K562 (cell line): ENCODE measurements around the gene HDAC9. TPM values are rescaled to one million over a fixed set of nuclear protein-coding genes. Genes with fewer than 3 reads are reported as not detected.

Source experiments
- ATAC-seq: fragments of 200-7000 bp; cut with Tn5 transposase; 3 replicates; pipeline ENCODE4 v1.9.1; 2020; ENCODE audit warnings: moderate library complexity
- BruUV-seq: library from RNA; stranded (reverse); fragments of 400-500 nt; replicated peaks from 2 replicates; lab custom pipeline; 2021; lab: Mats Ljungman, UMichigan
- CTCF ChIA-PET: fragments of 300-600 bp; formaldehyde crosslinking; extraction: SDS; loops from one replicate; lab custom pipeline; 2021; ENCODE audit warnings: low intra/inter-chr PET ratio; lab: Yijun Ruan, JAX
- POLR2A ChIA-PET: fragments of 300-600, 350-650 bp; sonication (Branson Sonifier 250); formaldehyde crosslinking; extraction: SDS; loops from one replicate; lab custom pipeline; 2021; ENCODE audit warnings: antibody characterized with exemption, inconsistent platforms; lab: Yijun Ruan, JAX
- DNase-seq, 4 experiments: peaks; one replicate each; pipeline versions ENCODE4 v3.0.0 to v3.0.0-alpha.2; 2011 to 2018; ENCODE audit warnings: low spot score in 3 of 4, mixed read lengths in 3 of 4; ENCODE audit errors: extremely low read depth in 1 of 4
- FAIRE-seq: peaks from 2 replicates; lab custom pipeline; 2011; peaks lifted over from hg19 to GRCh38; lab: Jason Lieb, UNC
- H2AFZ ChIP-seq: 2 replicates; pipeline ENCODE4 v1.6.0; 2011; ENCODE audit warnings: low read depth, low read length, control low read depth, inconsistent platforms
- H3K27ac ChIP-seq: fragments of 200-600 bp; 3 replicates; pipeline ENCODE4 v1.8.0; 2011; ENCODE audit warnings: low read depth, mild to moderate bottlenecking, control low read depth, inconsistent platforms, low read length, moderate library complexity, mixed read lengths; ENCODE audit errors: extremely low read depth
- H3K27me3 ChIP-seq, 2 experiments: fragments of 300-600 bp in 1 of 2; 2 replicates in 1 of 2; 3 replicates in 1 of 2; pipeline versions ENCODE4 v1.6.0 to v1.8.0; 2011; ENCODE audit warnings: inconsistent platforms in 2 of 2, low read length in 2 of 2, mild to moderate bottlenecking in 1 of 2, mixed read lengths in 1 of 2, moderate library complexity in 1 of 2; ENCODE audit not compliant: control insufficient read depth in 2 of 2, insufficient read depth in 2 of 2
- H3K36me3 ChIP-seq: fragments of 300-600 bp; 3 replicates; pipeline ENCODE4 v1.8.0; 2011; ENCODE audit warnings: mild to moderate bottlenecking, low read length, inconsistent platforms; ENCODE audit not compliant: control insufficient read depth, insufficient read depth
- H3K4me1 ChIP-seq, 2 experiments: fragments of 200-600 bp in 1 of 2; replicated peaks in 1 of 2; 2 replicates in 1 of 2; 3 replicates in 1 of 2; pipeline versions ENCODE4 v1.5.1 to v1.8.0; 2011; ENCODE audit warnings: inconsistent platforms in 2 of 2, low read length in 2 of 2, mild to moderate bottlenecking in 1 of 2, mixed read lengths in 1 of 2, moderate library complexity in 1 of 2; ENCODE audit not compliant: control insufficient read depth in 2 of 2, insufficient read depth in 2 of 2
- H3K4me2 ChIP-seq: 2 replicates; pipeline ENCODE4 v1.6.1; 2011; ENCODE audit warnings: low read length, control low read depth, inconsistent platforms, mixed read lengths; ENCODE audit not compliant: insufficient read depth
- H3K4me3 ChIP-seq: fragments of 200-600 bp; sonication (generic), shearing (Covaris generic); 2 replicates; pipeline ENCODE4 v1.5.1; 2016; ENCODE audit warnings: control low read depth, inconsistent platforms
- H3K79me2 ChIP-seq: fragments of 200-600 bp; 3 replicates; pipeline ENCODE4 v1.8.0; 2011; ENCODE audit warnings: low read length, inconsistent platforms; ENCODE audit not compliant: control insufficient read depth, insufficient read depth
- H3K9ac ChIP-seq, 2 experiments: 2 replicates each; pipeline versions ENCODE4 v1.6.0 to v1.6.1; 2011; ENCODE audit warnings: low read depth in 2 of 2, low read length in 2 of 2, control low read depth in 1 of 2, inconsistent platforms in 1 of 2, mild to moderate bottlenecking in 1 of 2, mixed read lengths in 1 of 2; ENCODE audit not compliant: insufficient read depth in 1 of 2
- H3K9me1 ChIP-seq: one replicate; pipeline ENCODE4 v1.6.0; 2011; ENCODE audit warnings: inconsistent platforms, mild to moderate bottlenecking, low read length, moderate library complexity; ENCODE audit not compliant: control insufficient read depth, insufficient read depth
- H3K9me3 ChIP-seq: replicated peaks from 2 replicates; pipeline ENCODE4 v1.5.1; 2011; ENCODE audit warnings: low read depth, low read length, inconsistent platforms; ENCODE audit not compliant: control insufficient read depth, insufficient read depth
- H4K20me1 ChIP-seq: replicated peaks from 2 replicates; pipeline ENCODE4 v1.6.1; 2011; ENCODE audit warnings: low read length, inconsistent platforms, mixed read lengths; ENCODE audit not compliant: control insufficient read depth, insufficient read depth
- CCNT2 ChIP-seq: IDR thresholded peaks from 2 replicates; pipeline ENCODE4 v1.6.1; 2011; ENCODE audit warnings: borderline replicate concordance, low read depth, mild to moderate bottlenecking, moderate library complexity, mixed read lengths, low read length; ENCODE audit not compliant: insufficient read length; ENCODE audit errors: extremely low read depth
- FOSL1 ChIP-seq: fragments of 200-800 bp; sonication (Bioruptor generic); conservative IDR thresholded peaks from 2 replicates; pipeline ENCODE4 v1.6.1; 2016; ENCODE audit warnings: missing genetic modification characterization, missing compliant biosample characterization
- NKRF ChIP-seq: fragments of 450-650 bp; IDR thresholded peaks from 2 replicates; pipeline ENCODE4 v1.6.1; 2016; ENCODE audit warnings: borderline replicate concordance
- PCBP2 ChIP-seq: fragments of 200-400 bp; formaldehyde crosslinking; IDR thresholded peaks from 2 replicates; pipeline ENCODE4 v1.6.1; 2018; ENCODE audit warnings: low read length, low read depth, mild to moderate bottlenecking, moderate library complexity; ENCODE audit not compliant: poor library complexity, severe bottlenecking
- STAT5A ChIP-seq: IDR thresholded peaks from 2 replicates; pipeline ENCODE4 v1.6.1; 2012; ENCODE audit warnings: low read length, inconsistent platforms, borderline replicate concordance
- ZNF696 ChIP-seq: fragments of 250-450 bp; sonication (Bioruptor Pico); conservative IDR thresholded peaks from 2 replicates; pipeline ENCODE4 v1.4.0; 2020; ENCODE audit warnings: mild to moderate bottlenecking, moderate library complexity
- WGBS: fragments of 100-300 bp; shearing (Covaris generic); methylation state at CpG from one replicate; pipeline ENCODE4 v1.1.6; 2016; ENCODE audit warnings: low coverage, mixed read lengths; ENCODE audit not compliant: insufficient coverage; ENCODE audit errors: missing lambda C conversion rate; 5-methylcytosine and 5-hydroxymethylcytosine counted together
- in situ Hi-C: fragments of 300-500 bp; cut with MboI; formaldehyde crosslinking; loops from 4 replicates; pipeline ENCODE4 v1.15.0; 2018; ENCODE audit warnings: inconsistent platforms, mixed read lengths
- intact Hi-C: fragments of 100-400 bp; cut with micrococcal nuclease; formaldehyde crosslinking; loops from 2 replicates; pipeline ENCODE4 v1.14.2; 2022
- polyA plus RNA-seq, 8 experiments: library from polyadenylated mRNA; depleted of rRNA in 4 of 8; stranded (reverse) in 5 of 8; unstranded in 3 of 8; fragments of >200 nt; fragmentation: Nextera tagmentation in 2 of 8; fragmentation: Illumina TruSeq in 1 of 8; extraction: Ambion mirVana in 2 of 8; extraction: Trizol in 1 of 8; gene quantifications; 2 replicates each; pipeline versions ENCODE4 v1.2.1 to v1.2.3, GENCODE V29; 2011 to 2014; ENCODE audit warnings: inconsistent platforms in 1 of 8, missing spikeins in 1 of 8
- total RNA-seq, 7 experiments: library from RNA; depleted of rRNA in 6 of 7; stranded (reverse); fragments of >200 nt in 6 of 7; fragmentation: Illumina TruSeq in 2 of 7; extraction: Trizol in 2 of 7; gene quantifications; 2 replicates each; pipeline versions ENCODE4 v1.2.1 to v1.2.3, GENCODE V29; 2011 to 2021; ENCODE audit warnings: low replicate concordance in 1 of 7

The HDAC9 gene
- total and polyA plus RNA-seq, 9 of the 15 experiments (the other 6 are each of a cell fraction or from before 2014, with no cell fraction given): 0.08 to 0.91 (median 0.33) TPM

- no peaks in the 10 kb centered on the region for H3K27me3 ChIP-seq
- intact Hi-C loops: no loop called here
These were observed 194.0 kb downstream of the HDAC9 start for GRCh38 chr7:18689551-18689950.

More at GRCh38 chr7:18689551-18689950, 194.0 kb downstream of the HDAC9 start:
- no peak overlapping the region for H3K4me3 ChIP-seq
- H3K9me1 ChIP-seq: no peaks in the 10 kb centered on the region
- no peaks in the 10 kb centered on the region for H3K79me2 ChIP-seq
- no peak for DNase-seq
- no peaks in the 10 kb centered on the region for H3K4me1 ChIP-seq
- no peaks in the 10 kb centered on the region for H4K20me1 ChIP-seq
- no peaks in the 10 kb centered on the region for H3K9me3 ChIP-seq
- POLR2A ChIA-PET: no interaction called here
- TF ChIP-seq STAT5A: no peak
- no peak for TF ChIP-seq NKRF
- no peak for TF ChIP-seq PCBP2
- TF ChIP-seq ZNF696: no peak
- no peak for TF ChIP-seq CCNT2
- TF ChIP-seq FOSL1 (tag): no peak
- TF ChIP-seq, all 486 proteins: peak for 0
- CTCF ChIA-PET: no interaction called here
- Histone ChIP-seq H3K27ac (no peak overlapping the region), H3K9ac (no peak overlapping the region), H3K36me3 (no peaks in the 10 kb centered on the region), H3K4me2 (no peak overlapping the region), H2AFZ (no peak overlapping the region)
- FAIRE-seq: no peak
- no TSS peak for BruUV-seq
- ATAC-seq: no peak
- WGBS: 0% methylated on average over 2 of the region's 2 CpGs
- in situ Hi-C loops: no loop called here
